GM18508 (cell line): Measurements from ENCODE around the gene BRICD5.
A peak's percentile ranks its signal among the peaks of the same experiment; 100 is the strongest.
"Not testable (repeated sequence)": the region's sequence is repeated elsewhere in the genome, so short reads cannot be mapped to it uniquely, and the experiment has no call there.

Experiments used
- ATAC-seq: cut with Tn5 transposase; IDR thresholded peaks from one replicate; pipeline ENCODE4 v1.9.1; 2021; ENCODE audit warnings: moderate number of reproducible peaks; ENCODE audit not compliant: insufficient read depth, unreplicated experiment

BRICD5 gene

GRCh38 chr16:2210386-2211365 is at the start of gene BRICD5:
Gene BRICD5 (minus strand): TSS chr16:2210863. CDS start chr16:2210833, 30 bp downstream.
- no peak for ATAC-seq

DNA sequence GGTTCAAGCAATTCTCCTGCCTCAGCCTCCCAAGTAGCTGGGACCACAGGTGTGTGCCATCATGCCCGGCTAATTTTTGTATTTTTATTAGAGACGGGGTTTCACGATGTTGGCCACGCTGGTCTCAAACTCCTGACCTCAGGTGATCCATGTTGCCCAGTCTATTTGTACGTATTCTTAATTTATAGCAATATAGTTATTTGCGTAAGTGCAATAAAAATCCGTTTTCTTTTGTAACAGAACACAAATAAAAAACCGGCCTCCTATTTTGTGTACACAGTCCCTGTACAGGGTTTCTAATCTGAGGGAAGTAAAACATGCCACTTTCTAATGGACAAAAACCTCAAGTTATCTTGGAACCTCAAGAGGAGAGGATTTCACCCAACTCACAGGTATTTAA is 49.6 kb upstream of the BRICD5 start:
- ATAC-seq = no peak

DNA sequence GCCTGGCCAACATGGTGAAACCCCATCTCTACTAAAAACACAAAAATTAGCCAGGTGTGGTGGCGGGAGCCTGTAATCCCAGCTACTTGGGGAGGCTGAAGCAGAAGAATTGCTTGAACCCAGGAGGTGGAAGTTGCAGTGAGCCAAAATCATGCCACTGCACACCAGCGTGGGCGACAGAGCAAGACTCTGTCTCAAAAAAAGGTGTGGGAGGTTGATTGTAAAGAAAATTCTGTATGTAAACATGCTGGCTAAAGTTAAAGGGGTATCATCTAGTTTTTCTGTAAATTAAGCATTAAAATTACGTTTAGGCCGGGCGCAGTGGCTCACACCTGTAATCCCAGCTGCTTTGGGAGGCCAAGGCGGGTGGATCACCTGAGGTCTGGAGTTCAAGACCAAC is 47.9 kb upstream of the BRICD5 start:
- not testable (repeated sequence) for ATAC-seq

- no peak for ATAC-seq
Observed at GRCh38 chr16:2257726-2258125, 47.1 kb upstream of the BRICD5 start.

DNA sequence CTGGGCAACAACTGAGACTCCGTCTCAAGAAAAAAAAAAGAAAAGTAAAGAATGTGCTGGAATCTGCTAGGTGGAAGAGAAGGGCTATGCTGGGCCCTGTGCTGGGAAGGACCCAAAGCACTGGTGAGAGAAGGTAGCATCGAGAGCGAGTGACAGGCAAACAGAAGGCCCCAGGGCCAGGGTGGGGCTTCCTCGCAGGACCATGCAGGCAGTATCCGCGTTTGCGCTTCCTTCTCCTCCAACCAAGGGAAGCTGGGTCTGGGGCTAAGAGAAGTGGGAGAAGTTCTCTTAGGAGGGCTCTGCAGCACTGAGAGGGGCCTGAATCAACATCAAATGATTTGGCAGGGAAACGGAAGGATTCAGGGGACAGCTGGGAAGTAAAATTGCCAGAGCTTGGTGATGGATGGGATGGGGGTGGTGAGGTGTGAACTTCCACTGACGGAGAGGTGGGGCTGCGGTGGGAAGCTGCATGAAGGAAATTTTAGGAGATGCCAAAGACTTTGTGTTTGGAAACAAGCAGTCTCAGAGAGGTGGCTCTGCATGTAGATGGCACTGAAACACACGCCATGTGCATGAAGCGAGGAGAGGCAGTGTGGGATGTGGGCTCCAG is 46.0 kb upstream of the BRICD5 start:
- ATAC-seq = no peak

DNA sequence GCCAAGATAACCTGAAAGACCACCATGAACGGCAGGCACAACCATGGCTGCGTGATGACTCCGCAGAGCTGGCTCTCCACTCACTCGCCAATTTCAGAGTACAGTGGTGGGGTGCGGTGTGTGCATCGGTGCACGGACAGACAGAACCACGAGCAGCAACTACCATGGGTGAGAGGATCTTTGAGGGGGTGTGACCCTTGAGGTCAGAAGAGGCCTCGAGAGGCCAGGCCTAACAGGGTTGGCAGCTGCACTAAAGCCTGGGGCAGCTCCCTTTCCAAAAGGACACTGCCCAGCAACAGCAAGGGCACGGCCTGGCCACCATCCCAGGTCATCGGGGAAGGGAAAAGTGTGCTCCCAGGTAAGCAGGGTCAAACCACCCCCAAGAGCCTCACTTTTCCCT is 42.6 kb upstream of the BRICD5 start:
- ATAC-seq = no peak

- no peak for ATAC-seq
Observed at GRCh38 chr16:2252806-2253148, 42.1 kb upstream of the BRICD5 start.

- peak; percentile 43 for ATAC-seq
Observed at GRCh38 chr16:2251296-2252111, 40.8 kb upstream of the BRICD5 start, which contains the start of gene ECI1. Gene ECI1 (minus strand): TSS chr16:2251587. CDS start chr16:2251566, 21 bp downstream.

- ATAC-seq = no peak
Observed at GRCh38 chr16:2250652-2251295, 40.1 kb upstream of the BRICD5 start.

- ATAC-seq = no peak
Observed at GRCh38 chr16:2246301-2246885, 35.7 kb upstream of the BRICD5 start.

DNA sequence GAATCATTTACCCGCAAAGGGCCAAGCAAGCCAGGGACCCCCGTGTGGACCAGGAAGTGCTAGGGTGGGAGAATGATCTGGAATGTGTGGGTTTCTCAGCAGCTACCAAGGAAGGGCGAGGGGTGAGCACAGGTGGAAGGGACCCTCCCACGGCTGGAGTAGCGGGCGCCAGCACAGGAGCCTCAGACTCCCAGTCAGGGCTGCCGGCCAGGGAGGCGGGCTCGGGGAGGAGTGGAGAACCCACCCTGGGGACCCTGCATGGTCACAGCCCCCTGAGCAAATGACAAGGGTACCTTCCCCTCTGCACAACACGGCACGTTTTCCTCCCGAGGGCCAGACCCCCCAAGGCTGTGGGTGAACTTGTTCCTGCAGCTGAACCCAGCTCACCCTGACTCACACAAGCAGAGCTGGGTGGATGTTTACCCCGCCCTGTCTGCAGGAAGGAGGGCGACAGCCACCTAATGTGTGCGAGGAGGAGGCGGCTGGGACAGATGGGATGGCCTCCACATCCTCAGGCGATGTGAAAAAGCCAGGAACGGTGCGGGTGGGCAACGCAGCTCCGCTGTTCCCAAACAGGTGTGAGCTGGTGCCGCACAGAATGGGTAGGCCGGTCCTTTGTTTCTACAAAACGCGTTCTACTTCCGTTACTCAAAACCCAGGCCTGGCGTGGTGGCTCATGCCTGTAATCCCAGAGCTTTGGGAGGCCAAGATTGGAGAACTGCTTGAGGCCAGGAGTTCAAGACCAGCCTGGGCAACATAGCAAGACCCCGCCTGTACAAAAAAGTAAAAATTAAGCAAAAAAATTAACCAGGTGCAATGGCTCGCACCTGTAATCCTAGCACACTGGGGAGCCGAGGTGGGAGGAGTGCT is 34.5 kb upstream of the BRICD5 start:
- ATAC-seq = no peak

GRCh38 chr16:2244301-2244700 is 33.6 kb upstream of the BRICD5 start:
- no peak for ATAC-seq

DNA sequence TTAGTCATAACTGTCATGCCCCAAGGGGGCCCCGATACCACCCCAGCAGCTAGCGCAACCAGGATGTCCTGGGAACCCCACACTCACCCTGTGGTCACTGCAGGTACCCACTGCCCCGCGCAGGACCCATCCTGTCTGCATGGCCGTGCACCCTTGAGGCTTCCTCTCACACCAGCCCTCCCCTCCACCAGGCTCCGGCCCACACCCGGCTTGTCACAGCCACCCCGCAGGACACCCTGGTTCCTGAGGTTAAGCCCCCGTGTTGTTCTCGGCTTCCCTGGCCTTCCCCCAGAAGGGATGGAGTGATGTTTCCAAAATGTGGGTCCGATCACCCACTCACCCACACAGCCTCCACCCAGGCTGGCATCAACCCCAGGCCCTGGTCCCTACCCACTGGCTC is 33.1 kb upstream of the BRICD5 start:
- ATAC-seq = no peak

GRCh38 chr16:2243031-2243528 is 32.4 kb upstream of the BRICD5 start:
- ATAC-seq = no peak

DNA sequence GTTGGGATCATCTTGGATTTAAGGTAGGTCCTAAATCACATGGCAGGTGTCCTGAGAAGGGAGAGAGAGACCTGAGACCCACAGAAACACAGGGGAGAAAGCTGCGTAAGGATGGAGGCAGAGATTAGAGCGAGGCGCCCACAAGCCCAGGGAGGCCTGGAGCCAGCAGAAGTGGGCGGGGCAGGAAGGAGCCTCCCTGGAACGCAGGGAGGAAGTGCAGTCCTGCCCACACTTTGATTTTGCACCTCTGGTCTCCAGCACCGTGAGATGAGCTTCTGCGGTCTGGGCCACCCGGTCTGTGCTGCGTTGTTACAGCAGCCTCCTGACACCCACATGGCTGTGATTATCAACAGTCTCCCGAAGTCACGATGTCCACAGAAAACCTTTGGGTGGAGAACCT is 31.9 kb upstream of the BRICD5 start:
- ATAC-seq = no peak

- not testable (repeated sequence) for ATAC-seq
Observed at GRCh38 chr16:2240331-2240730, 29.7 kb upstream of the BRICD5 start.

DNA sequence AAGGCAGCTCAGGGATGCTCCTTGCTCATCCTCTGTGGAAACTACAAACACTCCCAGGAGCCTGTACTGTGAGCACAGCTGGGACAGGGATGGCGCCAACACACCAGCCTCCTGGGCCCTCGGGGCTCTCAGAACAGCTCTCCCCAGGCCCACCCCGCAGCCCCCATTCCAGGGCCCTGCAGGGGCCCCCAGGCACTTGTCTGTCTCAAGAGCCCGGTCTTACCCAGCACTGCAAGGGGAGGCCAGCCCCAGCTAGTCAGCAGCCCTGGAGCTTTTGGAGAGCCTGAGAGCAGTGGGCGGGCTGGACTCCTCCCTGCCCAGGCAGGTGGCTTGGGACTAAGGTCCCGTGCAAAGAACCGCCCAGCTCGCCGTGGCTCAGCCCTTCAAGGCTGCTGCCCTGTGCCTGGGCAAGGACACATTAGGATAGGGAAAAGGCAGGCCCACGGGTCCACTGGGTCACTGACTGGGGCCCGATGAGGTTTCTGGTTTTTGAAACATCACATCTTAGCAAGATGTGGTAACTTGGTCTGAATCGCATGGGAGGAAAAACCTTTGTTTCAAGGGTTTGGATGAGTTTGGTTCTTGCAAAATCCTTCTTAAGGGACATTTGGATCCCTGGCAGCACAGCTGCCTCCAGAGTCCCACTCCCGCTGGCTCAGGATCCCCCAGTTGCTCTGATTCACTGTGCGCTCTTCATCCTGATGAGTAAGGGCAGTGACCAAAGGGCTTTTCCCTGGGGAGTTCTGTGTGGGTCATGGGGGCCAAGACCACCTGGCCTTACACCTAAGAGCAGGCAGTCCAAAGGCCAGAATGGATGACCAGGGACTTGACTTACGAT is 28.4 kb upstream of the BRICD5 start:
- no peak for ATAC-seq
